Stimulated activated CD8-positive, alpha-beta memory T cell treated with anti-CD3 and anti-CD28 coated beads, Interleukin-4, amount 100 ng/mL, for 24 hours (primary cell): ENCODE data around the gene SQOR.

Experiments
- DNase-seq: peaks from one replicate; pipeline ENCODE4 v3.0.0-alpha.2; 2020; ENCODE audit warnings: low read depth

The SQOR gene

DNA sequence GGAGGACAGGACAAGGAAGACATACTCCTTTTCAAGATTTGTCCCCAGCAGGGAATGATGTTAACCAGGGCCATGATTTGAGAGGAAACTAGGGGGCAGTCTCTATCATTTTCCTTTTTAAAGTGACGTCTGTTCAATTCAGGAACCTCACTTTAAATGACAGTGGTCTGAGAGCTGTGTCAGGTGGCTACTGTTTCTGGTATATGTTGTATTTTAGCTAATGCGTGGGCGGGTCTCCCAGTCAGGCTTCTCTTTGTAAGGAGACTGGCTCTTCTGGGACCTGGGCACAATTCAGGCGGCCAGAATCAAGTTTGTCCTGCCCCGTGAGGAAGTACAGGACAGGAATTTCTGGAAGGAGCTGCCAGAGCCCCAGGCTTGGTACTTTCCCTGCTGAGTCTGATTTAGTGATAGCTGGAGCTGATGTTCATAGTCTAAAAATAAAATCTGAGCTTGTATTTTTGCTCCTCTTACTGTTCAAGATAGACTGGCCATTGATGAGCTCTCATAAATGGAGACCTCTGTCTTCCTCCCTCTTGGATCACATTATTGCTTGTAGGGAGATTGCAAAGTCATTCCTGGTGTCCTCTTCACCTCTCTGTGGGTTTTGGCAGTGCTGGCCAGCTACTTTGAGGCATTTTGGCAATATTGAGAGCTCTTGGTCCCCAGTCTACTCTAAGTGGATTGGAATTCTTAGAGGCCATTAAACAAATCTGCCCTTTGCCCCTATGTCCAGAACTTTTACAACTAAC is 25.6 kb downstream of the SQOR start:
- no peak for DNase-seq

DNA sequence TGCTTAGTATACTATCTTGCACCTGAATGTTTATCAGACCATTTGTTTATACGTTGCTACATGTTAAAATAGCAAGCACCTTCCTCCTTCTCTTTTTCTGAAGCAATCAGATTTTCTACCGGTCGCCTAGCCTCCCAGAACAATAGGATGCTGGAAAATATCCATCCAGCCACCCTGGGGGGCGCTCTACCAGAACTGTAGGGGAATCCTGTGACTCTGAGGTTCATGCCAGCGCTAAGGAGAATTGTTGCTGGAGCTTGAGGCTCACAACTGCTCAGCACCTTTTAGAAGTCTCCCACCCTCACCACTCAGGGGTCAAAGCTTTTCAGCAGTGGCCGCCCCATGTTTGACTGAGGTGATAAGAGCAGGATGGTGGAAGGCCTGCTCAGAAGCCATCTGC is 27.5 kb downstream of the SQOR start:
- no peak for DNase-seq

DNA sequence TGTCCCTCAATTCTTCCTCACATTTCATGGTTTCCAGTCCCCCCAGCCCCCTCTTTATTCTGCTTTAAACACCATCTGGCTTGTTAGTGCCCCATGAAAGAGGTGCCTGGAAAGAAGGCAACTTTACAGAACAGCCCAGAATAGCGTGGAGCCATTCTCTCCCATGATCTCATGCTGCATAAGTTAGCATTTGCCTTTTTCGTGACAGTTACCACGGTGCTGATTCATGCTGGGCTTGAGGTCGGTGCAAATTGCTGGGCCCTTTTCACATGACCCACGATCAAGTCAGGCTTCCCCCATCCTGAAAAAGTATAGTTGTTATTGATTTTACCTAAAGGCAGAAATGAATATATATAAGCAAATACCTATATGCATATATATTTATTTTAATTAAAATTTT is 29.6 kb downstream of the SQOR start:
- no peak for DNase-seq

DNA sequence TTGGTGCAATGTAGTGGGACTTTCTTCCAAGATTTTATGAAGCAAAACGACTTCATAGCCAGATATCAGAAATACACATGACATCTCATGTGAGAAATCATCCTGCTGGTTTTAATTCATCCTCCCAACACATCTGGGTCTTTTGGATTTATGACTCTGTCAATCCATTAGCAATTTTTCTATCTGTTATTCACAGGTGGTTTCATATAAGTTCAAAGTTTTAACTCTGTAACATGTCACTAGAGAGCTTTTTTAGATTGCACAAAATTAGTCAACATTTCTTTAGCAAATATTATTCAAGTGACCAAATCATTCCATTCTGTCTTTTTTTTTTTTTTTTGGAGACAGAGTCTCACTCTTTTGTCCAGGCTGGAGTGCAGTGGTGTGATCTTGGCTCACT is 30.4 kb downstream of the SQOR start:
- no peak for DNase-seq

DNA sequence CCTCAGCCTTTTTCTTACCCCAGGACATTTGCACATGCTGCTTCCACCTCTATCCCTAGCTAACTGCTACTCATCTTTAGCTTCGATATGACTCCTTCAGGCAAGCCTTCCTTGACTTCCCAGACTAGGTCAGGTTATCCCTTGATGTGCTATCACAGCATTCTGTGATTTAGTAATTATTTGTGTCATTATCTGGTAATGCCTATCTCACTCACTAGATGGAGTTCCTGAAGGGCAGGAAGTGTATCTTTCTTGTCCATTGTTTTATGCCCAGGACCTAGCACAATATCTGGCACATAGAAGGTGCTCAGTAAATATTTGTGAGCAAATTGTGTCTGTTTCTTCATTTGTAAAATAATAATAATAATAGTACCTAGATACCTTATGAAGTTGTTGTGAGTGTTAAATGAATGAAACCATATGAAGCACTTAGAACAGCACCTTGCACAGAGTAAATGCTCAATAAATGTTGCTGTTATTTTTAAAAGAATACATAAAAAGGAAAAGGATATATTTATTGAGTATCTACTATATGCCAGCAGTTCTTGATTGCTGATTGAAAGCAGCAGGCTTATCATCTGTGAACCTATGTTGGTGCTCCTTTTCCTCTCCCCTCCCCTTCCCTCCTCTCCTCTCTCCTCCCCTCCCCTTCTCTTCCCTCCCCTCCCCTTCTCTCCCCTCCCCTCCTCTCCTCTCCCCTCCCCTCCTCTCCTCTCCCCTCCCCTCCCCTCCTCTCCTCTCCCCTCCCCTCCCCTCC is 31.5 kb downstream of the SQOR start:
- DNase-seq, result no peak

DNA sequence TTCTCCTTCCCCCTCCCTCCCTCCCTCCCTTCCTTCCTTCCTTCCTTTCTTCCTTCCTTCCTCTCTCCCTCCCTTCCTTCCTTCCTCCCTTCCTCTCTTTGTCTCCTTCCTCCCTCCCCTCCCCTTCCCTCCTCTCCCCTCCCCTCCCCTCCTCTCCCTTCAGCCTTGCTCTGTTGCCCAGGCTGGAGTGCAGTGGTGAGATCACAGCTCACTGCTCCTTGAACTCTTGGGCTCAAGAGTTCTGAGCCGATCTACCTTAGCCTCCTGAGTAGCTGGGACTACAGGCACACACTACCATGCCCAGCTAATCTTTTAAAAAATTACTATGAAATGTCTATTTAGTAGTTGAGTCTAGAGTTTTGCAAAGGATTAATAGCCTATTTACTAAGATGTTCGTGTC is 32.2 kb downstream of the SQOR start:
- DNase-seq, result no peak

DNA sequence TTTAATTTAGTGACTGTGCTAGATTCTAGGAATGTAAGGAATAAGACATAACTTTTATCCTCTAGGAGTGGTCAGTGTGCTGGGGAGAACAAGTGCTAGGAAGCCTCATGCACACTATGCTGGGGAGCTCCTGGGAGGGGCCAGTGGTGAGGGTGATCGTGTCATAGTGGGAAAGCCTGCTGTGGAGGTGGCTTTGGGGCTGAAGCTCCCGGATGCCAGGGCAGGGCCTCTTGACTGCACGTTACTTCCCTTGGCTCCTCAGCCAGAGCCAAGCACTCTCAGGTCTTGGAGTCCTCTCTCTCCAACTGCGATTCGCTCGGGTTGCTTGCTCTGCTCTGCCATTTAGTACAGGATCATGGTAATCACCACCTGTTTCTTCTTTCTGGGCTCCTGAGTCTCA is 33.6 kb downstream of the SQOR start:
- DNase-seq, result no peak

DNA sequence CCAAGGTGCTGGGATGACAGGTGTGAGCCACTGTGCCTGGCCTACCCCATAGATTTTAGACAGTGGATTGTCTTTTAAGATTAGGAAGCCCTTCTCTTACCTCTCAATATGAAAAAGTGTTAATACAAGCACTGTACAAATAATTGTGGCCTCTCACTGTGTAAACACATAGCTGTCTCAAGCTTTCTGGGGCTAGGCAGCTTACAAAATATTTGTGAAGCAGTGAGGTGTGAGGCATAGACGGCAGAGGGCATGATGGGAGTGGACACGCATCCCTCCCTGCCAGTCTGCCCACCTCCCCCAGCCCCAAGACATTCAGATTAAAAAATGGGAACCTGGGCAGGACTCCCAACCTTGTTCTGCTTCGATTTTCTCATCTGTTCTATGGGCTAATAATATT is 34.6 kb downstream of the SQOR start:
- DNase-seq, result no peak

DNA sequence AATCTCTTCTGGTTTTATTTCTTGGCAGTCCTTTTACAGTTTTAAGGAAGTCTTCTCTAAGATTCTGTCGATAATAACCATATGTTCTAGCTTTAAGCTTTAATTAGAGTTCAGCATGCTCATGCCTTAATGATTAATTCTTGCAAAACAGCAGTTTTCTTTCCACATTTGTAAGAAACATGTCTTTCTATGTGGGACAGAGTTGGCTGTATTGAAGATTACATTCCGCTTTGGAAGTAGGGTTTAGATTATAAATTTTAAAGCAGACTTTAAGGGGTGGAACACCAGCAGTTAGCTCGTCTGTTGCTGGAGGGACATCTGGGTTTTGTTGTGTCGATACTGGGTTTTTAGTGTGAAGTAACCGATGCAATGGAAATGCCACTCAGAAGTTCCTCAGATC is 35.3 kb downstream of the SQOR start:
- DNase-seq, result no peak

DNA sequence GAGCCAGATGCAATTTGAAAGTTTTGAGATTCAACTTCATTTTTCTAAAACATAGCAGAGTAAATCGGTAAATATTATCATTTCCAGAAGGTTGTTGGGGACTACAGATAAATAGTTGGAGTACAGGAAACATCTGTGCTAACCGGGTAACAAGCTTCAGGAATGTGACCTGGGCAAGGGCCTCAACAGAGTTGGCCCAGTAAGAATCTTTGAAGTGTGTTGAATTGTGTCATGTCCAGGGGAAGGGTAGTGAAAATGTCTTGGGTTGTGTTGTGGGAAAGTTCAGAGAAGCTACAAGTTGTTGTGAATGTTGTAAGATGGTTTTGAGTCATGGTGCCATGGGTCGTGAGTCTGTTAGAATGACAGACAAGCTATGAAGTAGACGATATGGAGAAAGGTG is 35.7 kb downstream of the SQOR start:
- DNase-seq, result no peak

DNA sequence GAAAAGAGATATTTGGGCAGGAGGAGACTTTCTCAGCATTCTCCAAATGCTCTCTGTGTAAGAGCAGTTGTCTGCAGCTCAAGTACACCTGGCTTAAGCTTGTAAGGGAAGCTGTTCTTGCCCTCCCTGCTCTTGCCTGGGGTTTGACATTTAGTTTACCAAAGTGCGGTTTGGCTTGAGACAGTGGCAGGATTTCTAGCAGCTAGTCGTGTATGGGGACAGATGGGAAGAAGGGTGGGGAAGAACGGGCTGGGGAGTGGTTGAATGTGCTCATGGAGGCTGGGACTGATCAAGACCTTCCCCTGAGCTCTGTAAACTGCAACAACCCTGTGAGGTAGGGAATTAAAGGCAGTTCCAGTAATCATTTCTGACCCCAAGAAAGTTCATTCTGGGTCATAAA is 39.8 kb downstream of the SQOR start:
- DNase-seq, result no peak

DNA sequence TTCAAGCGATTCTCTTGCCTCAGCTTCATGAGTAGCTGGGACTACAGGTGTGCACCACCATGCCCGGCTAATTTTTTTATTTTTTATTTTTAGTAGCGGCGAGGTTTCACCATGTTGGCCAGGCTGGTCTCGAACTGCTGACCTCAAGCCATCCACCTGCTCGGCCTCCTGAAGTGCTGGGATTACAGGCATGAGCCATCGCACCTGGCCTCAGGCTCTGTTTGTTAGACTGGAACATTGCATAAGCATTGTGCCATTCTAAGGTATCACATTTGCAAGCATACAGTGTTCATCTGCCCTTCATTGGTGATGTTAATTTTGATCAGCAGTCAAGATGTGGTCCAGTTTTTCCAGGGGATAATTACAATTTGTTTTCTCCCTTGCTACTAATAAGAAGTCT is 43.0 kb downstream of the SQOR start:
- no peak for DNase-seq

DNA sequence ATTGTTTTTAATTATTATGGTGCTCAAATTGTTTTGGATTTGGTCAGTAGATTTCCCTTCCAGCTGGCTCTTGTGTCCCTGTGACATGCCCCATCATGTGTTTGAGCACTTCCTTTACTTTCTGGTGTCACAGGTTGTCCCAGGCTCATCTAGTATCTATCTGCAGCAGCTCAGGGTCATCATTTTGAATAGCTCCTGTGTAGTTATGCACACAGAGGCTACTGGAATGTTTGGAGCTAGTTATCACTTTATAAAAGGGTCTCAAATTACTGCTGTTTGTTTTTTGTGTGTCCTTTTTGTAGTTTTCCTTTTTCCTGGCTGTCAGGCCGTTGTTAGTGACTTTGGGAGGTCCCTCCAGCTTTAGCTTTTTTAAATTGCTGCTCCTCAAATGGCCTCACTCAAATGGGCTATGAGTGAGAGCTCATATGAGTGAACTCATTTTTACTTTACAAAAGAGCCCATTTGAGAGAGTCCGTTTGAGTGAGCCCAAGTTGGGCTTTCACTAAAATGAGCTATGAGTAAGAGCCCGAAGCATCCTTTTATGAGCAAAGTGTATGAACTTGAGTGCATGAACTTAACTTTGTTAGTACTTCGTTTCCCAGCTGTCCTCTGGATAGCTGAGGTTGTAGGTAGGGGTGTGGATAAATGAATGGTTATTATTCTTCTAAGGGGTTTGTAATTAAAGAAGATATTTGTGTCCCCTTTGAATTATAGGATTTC is 43.8 kb downstream of the SQOR start:
- DNase-seq, result no peak

DNA sequence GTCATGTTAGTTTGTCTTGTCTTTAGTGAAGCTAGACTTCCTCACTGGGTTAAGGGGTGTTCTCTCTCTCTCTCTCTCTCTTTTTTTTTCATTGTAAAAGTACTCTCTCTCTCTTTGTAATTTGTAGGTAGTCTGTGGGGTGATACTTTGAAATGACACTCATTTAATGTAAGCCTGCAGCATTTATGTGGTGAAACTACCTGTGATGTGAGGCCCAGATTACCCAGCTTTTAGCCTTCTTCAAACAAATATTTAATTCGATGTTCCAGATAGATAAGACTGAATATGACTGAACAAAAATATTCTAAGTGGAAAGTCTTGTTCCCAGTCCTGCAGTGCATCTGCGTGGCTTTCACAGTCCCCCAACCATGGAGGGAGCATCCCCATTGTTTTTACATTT is 49.7 kb downstream of the SQOR start:
- no peak for DNase-seq

DNA sequence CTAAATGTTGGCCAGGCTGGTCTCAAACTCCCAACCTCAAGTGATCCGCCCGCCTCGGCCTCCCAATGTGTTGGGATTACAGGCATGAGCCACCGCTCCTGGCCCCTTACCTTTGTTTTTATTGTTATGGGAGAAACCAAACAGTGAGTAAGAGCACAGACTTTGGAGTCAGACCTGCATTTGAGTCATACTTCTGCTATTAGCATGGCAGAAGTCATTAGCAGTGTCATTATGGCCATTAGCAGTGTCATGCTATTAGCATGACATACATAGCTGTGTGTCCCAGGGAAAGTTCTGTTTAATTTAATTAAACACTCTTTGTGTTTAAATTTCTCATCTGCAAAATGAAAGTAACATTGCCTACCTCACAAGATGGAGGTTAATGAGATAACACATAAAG is 54.8 kb downstream of the SQOR start:
- DNase-seq, result no peak

DNA sequence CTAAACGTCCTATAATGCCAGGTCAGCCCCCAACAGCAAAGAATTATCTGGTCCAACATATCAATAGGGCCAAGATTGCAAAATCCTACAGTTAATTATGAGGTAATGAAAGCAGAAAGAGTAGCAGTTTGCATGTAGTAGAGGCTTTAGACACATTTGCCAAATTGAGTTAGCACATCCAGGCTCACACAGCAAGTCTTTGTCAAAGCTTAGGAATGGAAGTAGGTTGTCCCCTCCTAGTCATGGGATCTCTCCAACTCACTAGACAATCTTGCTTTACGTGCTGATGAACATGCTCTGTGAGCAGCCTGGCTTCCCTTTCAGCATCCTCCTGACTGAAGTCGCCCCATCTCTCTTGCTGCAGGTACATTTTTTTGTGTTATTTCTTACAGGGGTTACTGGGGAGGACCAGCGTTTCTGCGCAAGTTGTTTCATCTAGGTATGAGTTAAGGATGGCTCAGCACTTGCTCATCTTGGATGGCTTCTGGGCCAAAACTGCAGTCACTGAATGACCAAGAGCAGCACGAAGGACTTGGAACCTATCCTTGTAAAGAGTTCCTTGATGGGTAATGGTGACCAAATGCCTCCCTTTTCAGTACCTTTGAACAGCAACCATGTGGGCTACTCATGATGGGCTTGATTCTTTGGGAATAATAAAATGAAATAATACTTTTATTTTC is 55.9 kb downstream of the SQOR start:
- no peak for DNase-seq

DNA sequence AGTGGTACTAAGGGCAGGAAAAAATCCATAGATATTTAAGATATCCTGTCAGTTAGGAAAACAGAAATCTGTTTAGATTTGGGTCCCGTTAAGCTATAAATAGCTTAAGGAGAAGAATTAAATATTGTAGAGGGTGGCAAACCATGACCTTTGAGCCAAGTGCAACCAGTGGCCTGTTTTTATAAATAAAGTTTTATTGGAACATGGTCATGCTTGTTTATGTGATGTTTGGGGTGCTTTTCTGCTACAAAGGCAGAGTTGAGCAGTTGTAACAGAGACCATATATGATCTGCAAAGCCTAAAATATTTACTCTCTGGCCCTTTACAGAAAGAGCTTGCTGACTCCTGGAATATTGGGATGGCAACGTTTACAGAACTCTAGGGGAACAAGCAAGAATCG is 66.3 kb downstream of the SQOR start:
- DNase-seq, result no peak

DNA sequence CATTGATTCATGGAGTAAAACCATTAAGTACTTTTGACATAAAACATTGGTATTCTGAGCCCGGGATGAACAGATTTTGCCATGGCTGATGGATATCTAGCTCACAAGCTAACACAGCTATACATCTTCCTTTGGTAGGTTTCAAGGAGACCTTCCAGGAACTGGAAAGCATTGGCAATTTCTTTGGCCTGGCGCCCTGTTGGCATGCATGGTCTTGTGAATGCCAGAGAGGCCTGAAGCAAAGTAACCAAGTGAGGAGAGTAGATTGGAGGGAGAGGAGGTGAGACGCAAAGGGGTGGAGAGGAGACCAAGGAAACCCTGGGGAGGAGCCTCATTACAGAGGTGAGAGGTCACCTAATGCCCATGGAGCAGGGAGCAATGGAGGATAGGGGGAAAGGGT is 67.2 kb downstream of the SQOR start:
- no peak for DNase-seq

DNA sequence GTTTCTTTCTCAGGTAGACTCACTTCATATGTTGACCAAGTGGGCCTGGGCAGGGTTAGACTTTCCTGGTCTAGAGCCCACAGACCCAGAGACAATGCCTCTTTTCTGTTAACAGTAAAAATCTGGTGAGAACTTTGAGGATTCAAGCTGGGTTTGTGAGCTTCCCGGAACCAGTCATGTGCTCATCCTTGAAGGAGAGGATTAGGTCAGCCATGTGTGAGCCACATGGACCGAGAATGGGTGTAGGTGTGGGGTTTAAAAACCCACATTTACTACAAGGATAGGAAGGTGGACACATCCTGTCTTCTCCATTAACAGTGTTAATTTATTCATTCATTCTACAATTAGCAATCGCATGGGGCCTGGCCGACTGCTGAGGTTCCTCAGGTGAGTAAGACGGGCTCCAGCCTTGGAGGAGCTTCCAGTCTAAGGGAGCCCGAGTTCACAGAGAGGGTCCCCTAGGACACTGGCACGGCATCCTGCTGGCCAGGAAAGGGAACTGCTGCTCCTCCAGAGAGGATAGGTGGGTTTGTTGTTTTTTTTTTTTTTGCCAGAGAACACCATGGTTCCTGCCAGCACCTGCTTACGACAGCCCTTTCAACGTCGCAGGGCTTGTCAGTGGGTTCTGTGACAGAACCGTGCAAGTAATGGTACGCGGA is 69.0 kb downstream of the SQOR start:
- no peak for DNase-seq

DNA sequence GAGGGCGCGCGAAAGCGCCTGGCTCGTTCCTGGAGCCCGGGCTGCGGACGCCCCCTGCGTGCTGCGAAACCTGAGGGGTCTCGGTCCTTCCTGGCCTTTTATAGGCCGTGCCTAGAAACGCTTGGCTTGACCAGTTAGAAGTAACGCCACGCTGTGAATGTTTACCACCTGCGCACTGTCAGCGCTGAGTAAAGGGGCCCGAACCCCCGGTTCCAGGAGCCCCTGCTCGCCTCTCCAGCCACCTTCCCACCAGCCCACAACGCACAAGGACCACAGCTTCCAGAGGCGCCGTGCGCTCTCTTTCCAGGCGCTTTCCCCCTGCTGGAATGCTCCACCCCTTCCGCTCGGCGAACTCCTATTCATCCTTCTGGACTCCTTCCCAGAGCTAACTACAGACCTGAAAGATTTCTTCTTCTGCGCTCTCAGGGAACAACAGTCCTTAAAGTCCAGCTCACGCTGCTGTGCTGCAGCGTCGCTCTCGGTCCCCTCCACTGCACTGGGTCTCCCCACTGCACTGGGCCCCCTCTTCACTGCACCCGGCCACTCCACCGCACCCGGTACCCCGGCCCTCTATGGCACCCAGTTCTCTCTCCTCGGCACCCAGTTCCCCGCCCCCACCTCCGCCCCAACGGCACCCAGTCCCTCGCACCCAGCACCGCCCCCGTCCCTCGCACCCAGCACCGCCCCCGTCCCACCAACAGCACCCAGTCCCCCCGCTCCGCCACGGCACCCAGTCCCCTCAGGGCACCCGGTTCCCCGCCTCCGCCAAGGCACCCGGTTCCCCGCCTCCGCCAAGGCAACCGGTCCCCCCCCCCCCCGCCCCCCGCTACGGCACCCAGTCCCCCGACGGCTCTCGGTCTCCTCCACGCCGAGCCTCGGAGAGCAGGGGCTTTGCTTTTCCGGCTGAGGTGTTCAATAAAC is 69.8 kb downstream of the SQOR start:
- DNase-seq, result no peak
